H1 (cell line): ENCODE measurements around the gene MYO16. TPM values are rescaled to one million over a fixed set of nuclear protein-coding genes. Genes with fewer than 3 reads are reported as not detected.

Experiments
- CTCF ChIA-PET: fragments of 300-600 bp; sonication (Branson Sonifier 250); formaldehyde crosslinking; loops from one replicate; lab custom pipeline; 2021; ENCODE audit not compliant: partially characterized antibody; lab: Charles Lee
- POLR2A ChIA-PET: fragments of 300-600 bp; sonication (Branson Sonifier 250); formaldehyde crosslinking; loops from one replicate; lab custom pipeline; 2021; ENCODE audit warnings: inconsistent platforms; ENCODE audit not compliant: partially characterized antibody; lab: Charles Lee
- DNase-seq, 2 experiments: peaks; one replicate each; pipeline versions ENCODE4 v3.0.0 to v3.0.0-alpha.2; 2010 to 2022; ENCODE audit warnings: low spot score in 2 of 2, low read depth in 1 of 2, mixed read lengths in 1 of 2
- FAIRE-seq: peaks from 2 replicates; lab custom pipeline; 2011; peaks lifted over from hg19 to GRCh38; lab: Jason Lieb, UNC
- H2AFZ ChIP-seq: 2 replicates; pipeline ENCODE4 v1.8.1; 2012; ENCODE audit warnings: low read length, inconsistent platforms
- H2AK5ac ChIP-seq: 2 replicates; pipeline ENCODE4 v1.6.1; 2013; ENCODE audit warnings: low read depth, low read length
- H2BK120ac ChIP-seq: replicated peaks from 2 replicates; pipeline ENCODE3; 2013; ENCODE audit warnings: low read depth, low read length, inconsistent platforms
- H2BK12ac ChIP-seq: 2 replicates; pipeline ENCODE4 v1.6.1; 2013; ENCODE audit warnings: low read depth, low read length
- H2BK15ac ChIP-seq: 2 replicates; pipeline ENCODE4 v1.6.1; 2013; ENCODE audit warnings: low read length
- H2BK20ac ChIP-seq: 2 replicates; pipeline ENCODE4 v1.6.1; 2013; ENCODE audit warnings: low read length
- H2BK5ac ChIP-seq: 2 replicates; pipeline ENCODE4 v1.6.1; 2013; ENCODE audit warnings: low read depth, low read length
- H3K14ac ChIP-seq: 2 replicates; pipeline ENCODE4 v1.6.1; 2013; ENCODE audit warnings: inconsistent platforms; ENCODE audit not compliant: insufficient read length
- H3K18ac ChIP-seq: 2 replicates; pipeline ENCODE4 v1.6.1; 2013; ENCODE audit warnings: low read length; ENCODE audit errors: extremely low read depth
- H3K23ac ChIP-seq: 2 replicates; pipeline ENCODE4 v1.6.1; 2013; ENCODE audit warnings: inconsistent platforms; ENCODE audit not compliant: insufficient read length
- H3K23me2 ChIP-seq: 2 replicates; pipeline ENCODE4 v1.6.1; 2013; ENCODE audit warnings: low read depth, low read length
- H3K27ac ChIP-seq: 2 replicates; pipeline ENCODE4 v1.6.1; 2011; ENCODE audit warnings: low read depth, low read length, inconsistent platforms
- H3K27me3 ChIP-seq, 4 experiments: replicated peaks in 1 of 4; 1 replicate in 1 of 4; 2 replicates in 3 of 4; pipeline versions ENCODE4 v1.6.1 to v1.8.1; 2011 to 2013; ENCODE audit warnings: low read length in 3 of 4, mild to moderate bottlenecking in 3 of 4, inconsistent platforms in 2 of 4, mixed read lengths in 2 of 4, moderate library complexity in 1 of 4; ENCODE audit not compliant: control insufficient read depth in 3 of 4, insufficient read depth in 3 of 4; ENCODE audit errors: extremely low read depth in 1 of 4
- H3K36me3 ChIP-seq, 4 experiments: 2 replicates each; pipeline versions ENCODE4 v1.6.1 to v1.8.1; 2011 to 2013; ENCODE audit warnings: mild to moderate bottlenecking in 4 of 4, low read length in 3 of 4, moderate library complexity in 2 of 4, control low read depth in 1 of 4, inconsistent platforms in 1 of 4; ENCODE audit not compliant: insufficient read depth in 4 of 4, control insufficient read depth in 2 of 4
- H3K4ac ChIP-seq: replicated peaks from 2 replicates; pipeline ENCODE3; 2013; ENCODE audit warnings: low read length, low read depth, mixed read lengths, inconsistent platforms; ENCODE audit not compliant: insufficient read length
- H3K4me1 ChIP-seq, 4 experiments: replicated peaks in 1 of 4; 1 replicate in 1 of 4; 2 replicates in 3 of 4; pipeline versions ENCODE4 v1.6.1 to v1.8.1; 2011 to 2013; ENCODE audit warnings: low read length in 3 of 4, inconsistent platforms in 2 of 4, mixed read lengths in 1 of 4; ENCODE audit not compliant: insufficient read depth in 4 of 4, control insufficient read depth in 3 of 4
- H3K4me2 ChIP-seq, 2 experiments: 2 replicates each; pipeline versions ENCODE4 v1.6.1 to v1.8.1; 2011 to 2013; ENCODE audit warnings: low read depth in 2 of 2, low read length in 2 of 2, control low read depth in 1 of 2, inconsistent platforms in 1 of 2, mild to moderate bottlenecking in 1 of 2; ENCODE audit not compliant: insufficient read depth in 1 of 2
- H3K4me3 ChIP-seq, 4 experiments: fragments of 200-600, 300-600 bp in 1 of 4; sonication (generic), shearing (Covaris generic), sonication (Bioruptor Twin) in 1 of 4; 2 replicates each; pipeline versions ENCODE4 v1.5.1 to v1.8.1; 2011 to 2016; ENCODE audit warnings: low read length in 4 of 4, low read depth in 3 of 4, control low read depth in 2 of 4, inconsistent platforms in 2 of 4, mild to moderate bottlenecking in 2 of 4, mixed read lengths in 1 of 4, moderate library complexity in 1 of 4; ENCODE audit not compliant: insufficient read depth in 2 of 4; ENCODE audit errors: extremely low read depth in 1 of 4
- H3K56ac ChIP-seq: replicated peaks from 2 replicates; pipeline ENCODE3; 2013; ENCODE audit warnings: low read depth, mild to moderate bottlenecking, mixed read lengths, low read length, inconsistent platforms; ENCODE audit not compliant: insufficient read length
- H3K79me1 ChIP-seq: 2 replicates; pipeline ENCODE4 v1.6.1; 2013; ENCODE audit warnings: low read depth, low read length, control low read depth
- H3K79me2 ChIP-seq, 2 experiments: 2 replicates each; pipeline versions ENCODE4 v1.6.1 to v1.8.1; 2012 to 2013; ENCODE audit warnings: low read length in 2 of 2, mild to moderate bottlenecking in 2 of 2, inconsistent platforms in 1 of 2; ENCODE audit not compliant: insufficient read depth in 2 of 2, control insufficient read depth in 1 of 2
- H3K9ac ChIP-seq, 4 experiments: replicated peaks in 1 of 4; 1 replicate in 1 of 4; 2 replicates in 3 of 4; pipeline versions ENCODE4 v1.6.1 to v1.8.1; 2011 to 2013; ENCODE audit warnings: low read depth in 3 of 4, low read length in 3 of 4, control low read depth in 2 of 4, mild to moderate bottlenecking in 2 of 4, moderate library complexity in 2 of 4, inconsistent platforms in 1 of 4; ENCODE audit errors: extremely low read depth in 1 of 4
- H3K9me3 ChIP-seq, 2 experiments: 2 replicates each; pipeline versions ENCODE4 v1.6.1 to v1.8.1; 2012 to 2013; ENCODE audit warnings: mild to moderate bottlenecking in 2 of 2, moderate library complexity in 2 of 2, control low read depth in 1 of 2, inconsistent platforms in 1 of 2, low read depth in 1 of 2, low read length in 1 of 2, mixed read lengths in 1 of 2; ENCODE audit not compliant: insufficient read depth in 2 of 2
- H4K20me1 ChIP-seq, 2 experiments: replicated peaks in 1 of 2; 2 replicates each; pipeline versions ENCODE3 to v1.8.1; 2011 to 2013; ENCODE audit warnings: inconsistent platforms in 2 of 2, low read length in 2 of 2, mild to moderate bottlenecking in 1 of 2; ENCODE audit not compliant: insufficient read depth in 2 of 2, control insufficient read depth in 1 of 2
- H4K5ac ChIP-seq: 2 replicates; pipeline ENCODE4 v1.6.1; 2013; ENCODE audit warnings: low read length, low read depth, mixed read lengths, inconsistent platforms; ENCODE audit not compliant: insufficient read length
- H4K8ac ChIP-seq: 2 replicates; pipeline ENCODE4 v1.8.0; 2013; ENCODE audit warnings: mild to moderate bottlenecking, moderate library complexity, low read length, inconsistent platforms; ENCODE audit not compliant: insufficient read depth; ENCODE audit errors: extremely low read depth
- H4K91ac ChIP-seq: replicated peaks from 2 replicates; pipeline ENCODE3; 2013; ENCODE audit warnings: low read length, mixed read lengths, inconsistent platforms; ENCODE audit not compliant: insufficient read length
- ASH2L ChIP-seq: fragments of 200-600, 300-600 bp; sonication (generic); IDR thresholded peaks from one replicate; pipeline ENCODE4 v1.7.1; 2017; ENCODE audit warnings: low read length
- BCL11A ChIP-seq, 2 experiments: IDR thresholded peaks; one replicate each; pipeline ENCODE4 v1.6.1; 2011; ENCODE audit warnings: low read depth in 2 of 2, low read length in 2 of 2, mild to moderate bottlenecking in 2 of 2
- CBX8 ChIP-seq: fragments of 300-800, 300-1000 bp; sonication (generic); IDR thresholded peaks from 2 replicates; pipeline ENCODE4 v1.7.1; 2016; ENCODE audit warnings: low read depth, low read length, borderline replicate concordance
- EZH2 ChIP-seq: fragments of 200-600 bp; sonication (generic); IDR thresholded peaks from 2 replicates; pipeline ENCODE4 v1.7.1; 2012; ENCODE audit warnings: low read depth, mild to moderate bottlenecking, moderate library complexity, low read length, inconsistent platforms; ENCODE audit not compliant: severe bottlenecking
- JUND ChIP-seq: IDR thresholded peaks from 2 replicates; pipeline ENCODE4 v1.6.1; 2011; ENCODE audit warnings: mild to moderate bottlenecking, improper control_type of control experiment, low read length
- KDM1A ChIP-seq: fragments of 200-600, 300-600 bp; sonication (generic); IDR thresholded peaks from 2 replicates; pipeline ENCODE4 v1.7.1; 2016; ENCODE audit warnings: mild to moderate bottlenecking, low read length, borderline replicate concordance
- POLR2A ChIP-seq, 2 experiments: IDR thresholded peaks; 1 replicate in 1 of 2; 2 replicates in 1 of 2; pipeline ENCODE4 v1.6.1; 2011; ENCODE audit warnings: low read depth in 2 of 2, low read length in 2 of 2, mild to moderate bottlenecking in 2 of 2; ENCODE audit errors: control extremely low read depth in 1 of 2
- RAD21 ChIP-seq, 2 experiments: IDR thresholded peaks in 1 of 2; conservative IDR thresholded peaks in 1 of 2; 2 replicates each; pipeline ENCODE4 v1.6.1; 2011; ENCODE audit warnings: low read depth in 2 of 2, low read length in 2 of 2, improper control_type of control experiment in 1 of 2, inconsistent platforms in 1 of 2, mild to moderate bottlenecking in 1 of 2, moderate library complexity in 1 of 2
- RFX5 ChIP-seq: IDR thresholded peaks from 2 replicates; pipeline ENCODE4 v1.6.1; 2011; ENCODE audit warnings: low read depth, low read length, improper control_type of control experiment, borderline replicate concordance
- SRF ChIP-seq: IDR thresholded peaks from 2 replicates; pipeline ENCODE4 v1.6.1; 2011; ENCODE audit warnings: mild to moderate bottlenecking, low read depth, low read length, moderate library complexity
- YY1 ChIP-seq: IDR thresholded peaks from 2 replicates; pipeline ENCODE4 v1.6.1; 2011; ENCODE audit warnings: low read depth, mild to moderate bottlenecking, low read length
- WGBS, 2 experiments: shearing (Covaris generic) in 1 of 2; methylation state at CpG; one replicate each; pipeline versions ENCODE4 v1.1.6 to v1.1.7; 2013 to 2015; ENCODE audit warnings: low lambda C conversion rate in 2 of 2, mixed read lengths in 2 of 2, inconsistent platforms in 1 of 2, low coverage in 1 of 2, missing lambda C conversion rate in 1 of 2; ENCODE audit not compliant: insufficient replicate concordance in 2 of 2, insufficient coverage in 1 of 2, insufficient read length in 1 of 2; ENCODE audit errors: extremely low coverage in 1 of 2, missing lambda C conversion rate in 1 of 2; 5-methylcytosine and 5-hydroxymethylcytosine counted together
- polyA plus RNA-seq, 7 experiments: library from polyadenylated mRNA; depleted of rRNA in 3 of 7; stranded (reverse) in 5 of 7; unstranded in 2 of 7; fragments of >200 nt in 5 of 7; fragments of 200-250 nt in 2 of 7; gene quantifications; 1 replicate in 5 of 7; 2 replicates in 1 of 7; 4 replicates in 1 of 7; pipeline versions ENCODE4 v1.2.1 to v1.2.3, GENCODE V29; 2011 to 2013; ENCODE audit warnings: missing spikeins in 2 of 7, mixed read lengths in 2 of 7
- total RNA-seq: library from RNA; stranded (reverse); fragmentation: NEBNext Ultra II Directional; extraction: Animal tissue kit (Norgen Biotek cat#: 25700); gene quantifications from 2 replicates; pipeline ENCODE4 v1.2.1, GENCODE V29; 2021

The MYO16 gene
- total and polyA plus RNA-seq, 2 of the 8 experiments (the other 6 are each of a cell fraction or from before 2014, with no cell fraction given), result 0.02 to 0.22 TPM

DNA sequence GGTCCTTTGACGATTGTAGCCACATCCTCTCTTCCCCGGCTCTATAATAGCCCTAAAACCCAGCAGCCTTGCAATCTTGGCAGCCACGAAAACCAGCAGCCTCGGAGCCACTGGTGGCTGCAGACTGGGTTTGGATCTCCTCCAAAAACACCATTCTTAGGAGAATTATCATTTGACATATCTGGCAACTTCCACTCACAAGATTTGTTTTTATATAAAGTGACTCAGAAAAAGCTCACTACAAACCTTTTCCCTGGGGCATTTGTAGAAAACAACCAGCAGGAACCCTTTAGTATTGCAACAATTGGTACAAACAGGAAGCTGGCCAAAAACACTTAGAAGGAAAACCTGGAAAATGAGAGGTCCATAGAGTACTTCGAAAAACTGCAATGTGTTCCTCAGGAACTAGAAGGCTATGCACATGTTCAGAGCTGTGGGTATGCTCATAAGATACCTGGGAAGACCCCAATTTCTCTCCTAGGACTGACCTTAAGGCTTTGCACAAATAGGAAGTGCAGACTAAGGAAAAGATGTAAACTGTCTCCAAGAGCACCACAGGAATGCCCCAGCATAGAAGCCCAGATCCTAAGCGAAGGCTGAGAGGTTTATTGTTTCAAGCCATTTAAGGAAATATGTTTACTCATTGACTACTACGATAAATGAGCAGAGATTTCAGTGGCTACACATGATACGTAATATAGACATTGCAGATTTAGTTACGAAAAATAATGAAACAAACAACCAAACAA is 71.2 kb downstream of the MYO16 start:
- Histone ChIP-seq H4K8ac (no peak overlapping the region), H3K27ac (no peak overlapping the region), H4K20me1 (no peaks in the 10 kb centered on the region), H3K9ac (no peak overlapping the region), H2AFZ (no peak overlapping the region), H3K56ac (no peak overlapping the region), H3K4me3 (no peak overlapping the region), H3K79me1 (no peaks in the 10 kb centered on the region), H3K9me3 (no peaks in the 10 kb centered on the region), H2AK5ac (no peak overlapping the region), H3K36me3 (no peaks in the 10 kb centered on the region), H3K23me2 (no peaks in the 10 kb centered on the region), H4K5ac (no peak overlapping the region), H2BK5ac (no peak overlapping the region), H2BK20ac (no peak overlapping the region), H2BK15ac (no peak overlapping the region), H3K18ac (no peak overlapping the region), H3K4ac (no peak overlapping the region), H3K4me2 (no peak overlapping the region), H3K23ac (no peak overlapping the region), H3K79me2 (no peaks in the 10 kb centered on the region), H4K91ac (no peak overlapping the region), H3K27me3 (peaks cover 0 to 1% (median 0%) of the 10 kb centered on the region in 4 experiments; a peak in 1 of 7 replicates), H3K14ac (no peak overlapping the region), H3K4me1 (no peaks in the 10 kb centered on the region), H2BK120ac (no peak overlapping the region), H2BK12ac (no peak overlapping the region)
- TF ChIP-seq KDM1A, result no peak
- no peak for TF ChIP-seq POLR2A (IDR thresholded peaks at IDR 0.05; ENCODE audit: control extremely low read depth in 1 of 2, low read depth in 2 of 2, low read length in 2 of 2)
- TF ChIP-seq EZH2, result no peak
- no peak for TF ChIP-seq YY1
- TF ChIP-seq JUND, result no peak
- no peak for TF ChIP-seq CBX8
- TF ChIP-seq SRF, result no peak
- no peak for TF ChIP-seq RFX5
- no peak for TF ChIP-seq RAD21 (IDR thresholded peaks at IDR 0.05 in 1 of 2, conservative IDR thresholded peaks at IDR 0.05 in 1 of 2; ENCODE audit: low read depth in 2 of 2, low read length in 2 of 2)
- no peak for TF ChIP-seq ASH2L
- no peak for TF ChIP-seq BCL11A (IDR thresholded peaks at IDR 0.05; ENCODE audit: low read depth in 2 of 2, low read length in 2 of 2)
- CTCF ChIA-PET, result no interaction called here
- DNase-seq, result no peak
- 78% methylated on average over 7 of the region's 9 CpGs; no CpG with 5 or more reads in 1 of the 2 experiments for WGBS, 2 experiments
- FAIRE-seq, result no peak
- POLR2A ChIA-PET, result no interaction called here
